Psoas muscle (tissue), 8 donors: ENCODE data around the gene COL4A2. TPM values are rescaled to one million over a fixed set of nuclear protein-coding genes. Genes with fewer than 3 reads are reported as not detected.

ENCODE experiments used
- ATAC-seq, 4 donors: fragments of 200-7000 bp; cut with Tn5 transposase; one replicate each; pipeline ENCODE4 v1.9.1; 2020; ENCODE audit warnings: moderate library complexity in 3 of 4, mild to moderate bottlenecking in 2 of 4
- DNase-seq, 2 donors: peaks; one replicate each; pipeline ENCODE4 v3.0.0-alpha.2; 2020
- H3K27ac ChIP-seq: fragments of 200-600 bp; one replicate; pipeline ENCODE4 v1.8.0; 2022
- H3K27me3 ChIP-seq, 3 donors: fragments of 200-600 bp in 1 of 3; one replicate each; pipeline versions ENCODE4 v1.6.1 to v1.8.0; 2013 to 2022; ENCODE audit warnings: low read length in 2 of 3, mild to moderate bottlenecking in 2 of 3, moderate library complexity in 1 of 3; ENCODE audit not compliant: insufficient read depth in 3 of 3
- H3K36me3 ChIP-seq, 2 donors: fragments of 200-600 bp in 1 of 2; one replicate each; pipeline versions ENCODE4 v1.6.1 to v1.8.0; 2013 to 2022; ENCODE audit warnings: low read depth in 1 of 2, mild to moderate bottlenecking in 1 of 2, moderate library complexity in 1 of 2; ENCODE audit not compliant: insufficient read depth in 1 of 2
- H3K4me1 ChIP-seq: fragments of 200-600 bp; one replicate; pipeline ENCODE4 v1.8.0; 2022
- H3K4me3 ChIP-seq: fragments of 200-600 bp; one replicate; pipeline ENCODE4 v1.8.0; 2022; ENCODE audit warnings: mild to moderate bottlenecking
- H3K9me3 ChIP-seq: fragments of 200-600 bp; one replicate; pipeline ENCODE4 v1.8.0; 2022
- CTCF ChIP-seq: fragments of 200-600 bp; IDR thresholded peaks from one replicate; pipeline ENCODE4 v1.8.0; 2022; ENCODE audit warnings: antibody characterized with exemption
- WGBS, 3 donors: extraction: QIAGEN DNeasy Blood & Tissue Kit; methylation state at CpG; one replicate each; pipeline versions ENCODE4 v1.1.6 to v1.1.7; 2013; 5-methylcytosine and 5-hydroxymethylcytosine counted together
- intact Hi-C, 2 donors: fragments of 100-400 bp; cut with DNase I; formaldehyde crosslinking; loops; one replicate each; pipeline versions ENCODE4 v1.11.0 to v1.14.2; 2022
- polyA plus RNA-seq, 3 donors: library from polyadenylated mRNA; stranded (reverse); fragments of 200-250 nt; gene quantifications; one replicate each; pipeline ENCODE4 v1.2.3, GENCODE V29; 2013
- total RNA-seq, 4 donors: library from RNA; stranded (reverse); fragmentation: NEBNext Ultra II Directional in 2 of 4; extraction: Animal tissue kit (Norgen Biotek cat#: 25700) in 2 of 4; gene quantifications; one replicate each; pipeline versions ENCODE4 v1.2.1 to v1.2.4, GENCODE V29; 2021 to 2023
- donor health status: healthy with polysubstance abuse.
- donor health status: DM: no; HTN: no; CAD: no; lungs with moderate emphysema.
- donor health status: Bipolar disorder and iron deficiency.
- donor health status: healthy.
- donor health status: DM: yes; HTN: yes; CAD: no.
- donor health status: DM: no; HTN: no; CAD: no.
- donor health status: DM: no; HTN: no; CAD: no.
- donor health status: DM: yes; HTN: yes; CAD: no.

Gene COL4A2
- total and polyA plus RNA-seq, 7 donors, result 25.8 to 84.5 (median 57.8) TPM

DNA sequence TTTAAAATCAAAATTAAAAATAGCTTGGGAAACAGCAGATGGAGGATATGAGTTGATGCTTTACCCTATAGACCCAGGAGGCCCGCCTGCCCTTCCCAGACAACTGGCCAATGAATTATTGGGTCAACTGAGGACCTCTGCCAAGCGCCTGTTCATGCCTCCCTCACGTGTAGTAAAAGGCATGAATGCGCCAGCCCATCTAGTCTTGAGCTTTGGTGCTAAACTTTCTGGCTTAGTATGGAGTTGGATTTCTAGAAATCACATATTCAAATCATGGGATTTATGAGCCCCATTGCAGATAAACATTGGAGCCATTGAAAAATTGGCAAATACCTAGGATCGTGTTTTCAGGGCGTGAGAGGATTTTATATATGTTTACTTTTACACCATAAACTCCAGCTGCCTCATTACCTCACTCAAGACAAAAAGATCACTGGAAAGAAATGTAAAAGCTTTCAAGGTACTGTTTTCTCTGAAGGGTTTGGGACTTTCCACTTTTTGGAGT, 47.1 kb downstream of the COL4A2 start:
- Histone ChIP-seq H3K4me1 (peaks cover 3% of the 10 kb centered on the region), H3K9me3 (no peaks in the 10 kb centered on the region), H3K36me3 (no peaks in the 10 kb centered on the region), H3K27ac (no peak overlapping the region), H3K4me3 (no peak overlapping the region), H3K27me3 (peaks cover 0 to 13% (median 0%) of the 10 kb centered on the region in 3 donors)
- TF ChIP-seq CTCF, result no peak
- DNase-seq (no peak), ATAC-seq (no peak)
- intact Hi-C loops, result no loop called here
- 80 to 84% (median 84%) methylated on average over 6 of the region's 6 CpGs for WGBS, 3 donors

DNA sequence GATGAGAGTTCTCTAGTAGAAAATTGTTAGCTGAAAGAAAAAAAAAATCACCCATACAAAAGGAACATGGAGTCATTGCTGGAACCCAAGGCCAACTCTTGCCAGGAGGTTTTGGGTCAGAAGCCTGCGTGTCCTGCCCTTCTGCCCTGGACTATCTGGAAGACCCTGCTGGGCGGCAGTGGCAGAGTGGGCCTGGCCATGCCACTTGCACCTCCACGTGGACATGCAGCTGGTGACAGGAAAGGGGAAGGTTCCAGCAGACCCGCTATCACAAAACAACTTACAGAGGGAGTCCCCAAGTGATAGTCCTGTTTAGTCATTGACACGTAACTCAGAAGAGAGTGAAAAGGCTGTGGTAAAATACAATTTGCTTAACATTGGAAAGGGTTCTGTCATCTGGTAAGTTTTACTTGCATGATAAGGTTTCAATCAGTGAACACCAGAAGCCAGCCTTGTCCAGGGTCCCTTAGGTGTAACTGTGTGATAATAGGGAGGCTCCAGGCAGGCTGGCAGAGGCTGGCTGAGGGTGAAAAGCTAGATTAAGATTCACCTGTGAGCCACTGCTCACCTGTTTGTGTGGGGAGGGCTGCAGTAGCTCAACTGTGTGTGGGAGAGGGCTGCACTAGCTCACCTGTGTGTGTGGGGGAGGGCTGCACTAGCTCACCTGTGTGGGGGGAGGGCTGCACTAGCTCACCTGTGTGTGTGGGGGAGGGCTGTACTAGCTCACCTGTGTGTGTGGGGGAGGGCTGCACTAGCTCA, 47.8 kb downstream of the COL4A2 start:
- no peak overlapping the region for H3K4me3 ChIP-seq
- no peaks in the 10 kb centered on the region for H3K9me3 ChIP-seq
- peaks cover 0 to 10% (median 0%) of the 10 kb centered on the region in 3 donors for H3K27me3 ChIP-seq
- no peak for TF ChIP-seq CTCF
- no peak overlapping the region for H3K27ac ChIP-seq
- peaks cover 3% of the 10 kb centered on the region for H3K4me1 ChIP-seq
- no peaks in the 10 kb centered on the region for H3K36me3 ChIP-seq
- ATAC-seq, result no peak
- WGBS, 3 donors, result 85 to 92% (median 86%) methylated on average over 5 of the region's 5 CpGs
- DNase-seq, result no peak
- intact Hi-C loops, result no loop called here

DNA sequence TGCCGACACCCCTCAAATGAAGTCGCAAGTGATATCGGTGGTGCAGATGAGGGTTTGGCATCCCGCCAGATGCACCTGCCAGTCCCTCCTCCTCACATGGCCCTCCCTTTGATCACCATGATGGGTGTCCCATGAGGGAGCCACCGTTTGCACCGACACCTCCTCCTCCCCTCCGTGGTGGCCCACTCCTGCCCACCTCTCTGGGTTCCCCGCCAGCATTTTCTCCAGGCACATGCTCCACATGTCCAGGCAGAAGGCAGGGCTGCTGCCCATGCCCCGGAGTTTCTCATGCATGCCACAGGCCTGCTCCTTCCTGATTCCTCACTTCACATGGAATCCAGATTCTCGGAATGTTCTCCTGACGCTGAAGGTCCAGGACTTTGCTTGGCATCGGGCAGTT, 49.3 kb downstream of the COL4A2 start:
- no peak for TF ChIP-seq CTCF
- peak in 1 of 2 donors; percentile 51 for DNase-seq
- peaks cover 0 to 1% (median 0%) of the 10 kb centered on the region in 3 donors for H3K27me3 ChIP-seq
- ATAC-seq, result no peak
- no peaks in the 10 kb centered on the region for H3K4me1 ChIP-seq
- H3K9me3 ChIP-seq, result no peaks in the 10 kb centered on the region
- H3K27ac ChIP-seq, result no peak overlapping the region
- no peak overlapping the region for H3K4me3 ChIP-seq
- H3K36me3 ChIP-seq, result no peaks in the 10 kb centered on the region
- WGBS, 3 donors, result 66 to 70% (median 67%) methylated on average over 12 of the region's 12 CpGs
- intact Hi-C loops, result no loop called here

- Histone ChIP-seq H3K9me3 (no peaks in the 10 kb centered on the region), H3K4me1 (no peaks in the 10 kb centered on the region), H3K4me3 (no peak overlapping the region), H3K27me3 (peaks cover 0 to 10% (median 0%) of the 10 kb centered on the region in 3 donors), H3K27ac (no peak overlapping the region), H3K36me3 (peaks cover 0 to 3% of the 10 kb centered on the region in 2 donors)
- intact Hi-C loops, result no loop called here
- no peak for ATAC-seq
- WGBS, 3 donors, result 95 to 98% (median 98%) methylated on average over 4 of the region's 4 CpGs
- TF ChIP-seq CTCF, result no peak
- DNase-seq, result no peak
Observed at GRCh38 chr13:110358381-110358780, 51.3 kb downstream of the COL4A2 start.
